HepG2 (cell line): ENCODE results near the gene NCOA4.

Experiments used
- CBFB ChIP-seq: sonication (generic); formaldehyde crosslinking; IDR thresholded peaks from 2 replicates; pipeline ENCODE4 v1.4.0; 2020; ENCODE audit warnings: missing genetic modification reagents
- EP300 ChIP-seq, 3 experiments: sonication (generic) in 1 of 3; formaldehyde crosslinking in 1 of 3; IDR thresholded peaks; 2 replicates each; pipeline versions ENCODE4 v1.5.1 to v1.6.1; 2011 to 2020; ENCODE audit warnings: low read depth in 2 of 3, low read length in 2 of 3, borderline replicate concordance in 1 of 3, improper control_type of control experiment in 1 of 3, mild to moderate bottlenecking in 1 of 3, missing genetic modification reagents in 1 of 3, moderate library complexity in 1 of 3
- NFYC ChIP-seq: IDR thresholded peaks from 2 replicates; pipeline ENCODE4 v1.6.1; 2016; ENCODE audit warnings: missing genetic modification reagents, missing compliant biosample characterization
- SP1 ChIP-seq, 2 experiments: fragments of 450-650 bp in 1 of 2; sonication (generic) in 1 of 2; formaldehyde crosslinking in 1 of 2; IDR thresholded peaks; 2 replicates each; pipeline versions ENCODE4 v1.4.0 to v1.6.1; 2016 to 2020; ENCODE audit warnings: missing genetic modification reagents in 1 of 2

GRCh38 chr10:46019569-46020343 is 10.7 kb downstream of the NCOA4 start:
- no peak for TF ChIP-seq EP300 (IDR thresholded peaks at IDR 0.05; ENCODE audit: low read depth in 2 of 2, low read length in 2 of 2)
- TF ChIP-seq EP300 (CRISPR knock-in tag; IDR thresholded peaks at IDR 0.05; ENCODE audit: borderline replicate concordance), result no peak
- no peak for TF ChIP-seq SP1 (IDR thresholded peaks at IDR 0.05)
- no peak for TF ChIP-seq SP1 (CRISPR knock-in tag; IDR thresholded peaks at IDR 0.05)
- TF ChIP-seq NFYC, result no peak
- no peak for TF ChIP-seq CBFB (CRISPR knock-in tag)
